NCI-H345 treated with DMSO at 0.1 percent for 48 hours (cell line): ENCODE results near the gene PLEKHF1.
"Not testable (repeated sequence)": the region's sequence is repeated elsewhere in the genome, so short reads cannot be mapped to it uniquely, and the experiment has no call there.

ENCODE experiments used
- DNase-seq: peaks from one replicate; lab custom pipeline; 2025; ENCODE audit not compliant: unreplicated experiment; lab: John Stamatoyannopoulos, UW

PLEKHF1 gene

DNA sequence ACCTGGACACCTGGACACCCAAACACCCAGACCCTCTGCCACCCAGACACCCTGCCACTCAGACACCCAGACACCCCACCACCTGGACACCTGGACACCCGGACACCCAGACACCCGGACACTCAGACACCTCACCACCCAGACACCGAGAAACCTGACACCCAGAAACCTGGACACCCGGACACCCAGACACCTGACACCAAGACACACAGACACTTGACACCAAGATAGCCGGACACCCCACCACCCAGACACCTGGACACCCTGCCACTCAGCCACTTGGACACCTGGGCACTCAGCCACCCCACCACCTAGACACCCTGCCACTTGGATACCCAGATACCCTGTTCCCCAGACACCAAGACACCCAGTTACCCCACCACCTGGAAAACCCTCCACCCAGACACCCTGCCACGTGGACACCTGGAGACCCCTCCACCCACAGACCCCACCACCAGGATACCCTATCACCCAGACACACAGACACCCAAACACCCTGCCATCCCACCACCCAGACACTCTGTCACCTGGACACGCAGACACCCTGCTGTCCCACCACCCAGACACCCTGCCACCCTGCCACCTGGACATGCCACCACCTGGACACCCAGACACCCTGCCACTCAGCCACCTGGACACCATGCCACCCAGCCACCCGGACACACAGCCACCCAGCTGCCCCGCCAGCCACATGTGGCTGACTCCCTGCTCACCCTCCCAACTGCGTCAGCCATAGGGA lies 32.4 kb downstream of the PLEKHF1 start:
- DNase-seq = no peak

- DNase-seq = no peak
These were observed 34.6 kb downstream of the PLEKHF1 start for GRCh38 chr19:29699861-29700260.

DNA sequence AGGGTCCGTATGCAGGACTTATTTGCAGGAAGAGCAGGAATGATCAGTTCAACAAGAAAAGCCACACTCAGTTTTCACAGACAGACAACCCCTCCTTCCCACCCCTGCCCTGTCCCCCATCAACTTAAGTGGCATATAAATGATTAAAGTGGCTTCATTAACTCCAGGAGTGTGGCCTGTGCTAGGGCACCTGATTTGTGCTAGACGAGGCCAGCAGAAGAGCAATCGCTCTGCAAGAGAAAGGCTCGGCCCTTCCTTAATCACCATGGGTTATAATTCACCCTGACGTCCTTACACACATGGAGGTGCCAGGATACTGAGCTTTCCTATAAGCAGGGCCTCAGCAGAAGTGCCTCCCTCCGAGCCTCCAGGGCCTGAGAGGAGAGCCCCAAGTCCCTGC lies 35.2 kb downstream of the PLEKHF1 start:
- DNase-seq = no peak

- no peak for DNase-seq
These were observed 37.1 kb downstream of the PLEKHF1 start for GRCh38 chr19:29702161-29702962.

- no peak for DNase-seq
These were observed 37.7 kb downstream of the PLEKHF1 start for GRCh38 chr19:29702963-29703320.

GRCh38 chr19:29704562-29705558 lies 39.6 kb downstream of the PLEKHF1 start:
- no peak for DNase-seq

GRCh38 chr19:29705706-29706105 lies 40.4 kb downstream of the PLEKHF1 start:
- no peak for DNase-seq

DNA sequence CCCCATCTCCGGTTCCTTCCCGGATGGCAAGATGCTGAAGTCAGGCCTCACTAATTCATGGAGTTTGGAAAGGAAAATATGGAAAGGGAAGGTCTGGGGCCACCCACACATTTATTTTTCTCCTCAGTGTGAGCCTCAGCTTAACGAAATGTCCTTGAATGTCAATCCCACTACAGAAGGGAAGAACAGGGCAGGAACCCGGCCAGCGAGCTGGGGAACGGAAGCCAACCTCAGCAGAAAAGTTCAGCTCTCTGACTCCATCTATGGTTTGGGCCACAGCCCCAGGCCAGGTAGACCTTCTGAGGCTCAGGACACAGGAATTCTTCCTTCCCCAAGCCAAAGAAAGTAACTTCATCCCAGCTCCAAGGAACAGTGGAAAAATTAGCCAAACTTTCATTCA lies 41.4 kb downstream of the PLEKHF1 start:
- no peak for DNase-seq

DNA sequence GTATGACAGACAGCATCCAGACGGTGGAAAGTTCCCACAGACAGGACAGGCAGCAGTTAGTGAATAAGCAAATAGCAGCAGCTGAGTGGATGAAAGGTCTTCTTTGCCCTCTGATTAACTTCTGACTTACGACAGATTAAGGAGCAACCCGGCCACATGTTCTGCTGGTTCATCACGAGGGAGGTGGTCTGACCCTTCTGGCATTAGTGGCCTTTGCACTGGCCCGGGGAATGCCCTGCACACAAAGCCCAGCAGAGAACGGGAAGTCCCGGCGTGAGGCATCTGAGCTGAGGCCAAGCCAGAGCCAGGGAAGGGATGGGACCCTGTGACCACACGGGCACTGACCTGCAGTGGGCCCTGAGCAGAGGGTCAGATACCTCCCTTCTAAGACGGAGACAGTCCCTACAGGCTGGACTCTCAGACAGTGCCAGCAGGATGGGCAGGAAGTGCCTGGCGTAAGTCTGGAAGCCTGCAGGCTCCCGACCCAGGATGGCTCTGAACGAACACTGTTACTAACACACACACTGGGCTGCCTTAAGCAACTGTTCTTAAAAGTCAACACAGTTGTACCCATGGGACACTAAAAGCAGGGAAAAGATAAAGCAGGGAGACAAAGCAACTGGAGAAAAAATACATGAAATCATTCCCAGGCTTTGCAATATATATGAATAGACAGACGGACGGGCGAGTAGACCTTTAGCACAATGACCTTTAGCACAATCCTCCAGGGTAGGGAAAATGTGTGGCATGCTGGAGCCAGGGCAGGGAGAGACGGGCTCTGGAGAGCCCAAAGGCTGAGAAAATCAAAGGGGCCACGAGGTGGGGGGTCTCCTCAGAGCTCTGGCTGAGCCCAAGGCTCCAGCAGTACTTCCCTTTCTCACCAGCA lies 43.5 kb downstream of the PLEKHF1 start:
- no peak for DNase-seq

GRCh38 chr19:29709440-29709798 lies 44.2 kb downstream of the PLEKHF1 start:
- DNase-seq = not testable (repeated sequence)

DNA sequence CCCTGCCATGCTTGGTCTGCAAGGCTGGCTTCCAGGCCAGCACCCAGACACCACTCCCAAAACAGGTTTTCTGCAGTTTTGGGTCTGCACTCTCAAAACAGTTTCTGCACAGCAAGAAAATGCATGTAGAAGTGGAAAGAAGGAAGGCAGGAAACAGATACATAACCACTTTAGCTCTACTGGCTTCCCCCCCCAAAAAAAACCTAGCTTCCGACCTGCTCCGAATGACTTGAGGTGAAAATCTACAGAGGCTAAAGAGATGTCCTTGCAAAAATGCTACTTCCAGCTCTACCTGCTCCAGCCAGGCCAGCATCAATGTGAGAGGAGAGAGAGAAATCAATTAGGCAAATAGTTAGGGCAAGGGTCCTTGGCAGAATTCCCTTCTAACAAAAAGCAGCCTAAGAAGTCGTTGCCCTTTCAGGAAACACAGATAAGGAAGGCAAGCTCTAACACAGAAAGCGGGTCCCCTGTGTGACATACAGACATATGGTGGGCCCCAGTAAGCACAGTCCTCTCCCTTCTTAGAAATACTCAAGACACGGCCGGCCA lies 46.4 kb downstream of the PLEKHF1 start:
- DNase-seq = no peak

DNA sequence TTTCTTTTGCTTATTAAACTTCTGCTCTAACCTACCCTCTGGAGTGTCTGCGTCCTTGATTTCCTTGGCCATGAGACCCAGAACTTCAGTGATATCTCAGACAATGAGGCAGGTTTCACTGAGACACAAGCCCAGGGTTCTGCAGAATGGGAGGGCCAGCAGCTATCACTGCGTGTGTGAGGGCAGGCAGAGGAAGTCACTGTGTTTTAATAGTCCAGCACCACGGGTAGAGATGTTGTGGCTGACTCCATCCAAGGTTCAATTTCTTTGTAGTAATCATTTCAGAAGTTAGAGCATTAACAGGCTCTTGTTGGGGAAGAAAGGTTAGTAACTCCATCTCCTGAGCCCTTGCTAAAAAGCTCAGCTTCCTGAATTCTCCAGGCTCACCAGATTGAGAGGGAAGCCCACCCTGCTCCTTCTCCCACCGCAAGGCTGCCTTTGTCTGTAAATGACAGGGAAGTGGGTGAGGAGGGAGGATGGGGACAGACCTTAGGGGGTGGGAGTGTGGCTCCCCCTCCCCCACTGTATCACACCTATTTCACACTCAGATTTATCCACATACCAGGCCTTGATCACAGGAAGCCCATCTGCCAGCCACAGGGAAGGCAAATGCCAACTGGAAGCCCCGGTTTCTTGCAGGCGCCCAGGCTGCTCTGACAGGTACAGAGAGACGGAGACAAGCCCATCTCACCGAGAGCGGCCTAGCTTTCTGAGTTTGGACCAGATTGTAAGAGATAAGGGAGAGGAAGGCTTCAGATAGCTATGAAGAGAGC lies 47.7 kb downstream of the PLEKHF1 start:
- no peak for DNase-seq

DNA sequence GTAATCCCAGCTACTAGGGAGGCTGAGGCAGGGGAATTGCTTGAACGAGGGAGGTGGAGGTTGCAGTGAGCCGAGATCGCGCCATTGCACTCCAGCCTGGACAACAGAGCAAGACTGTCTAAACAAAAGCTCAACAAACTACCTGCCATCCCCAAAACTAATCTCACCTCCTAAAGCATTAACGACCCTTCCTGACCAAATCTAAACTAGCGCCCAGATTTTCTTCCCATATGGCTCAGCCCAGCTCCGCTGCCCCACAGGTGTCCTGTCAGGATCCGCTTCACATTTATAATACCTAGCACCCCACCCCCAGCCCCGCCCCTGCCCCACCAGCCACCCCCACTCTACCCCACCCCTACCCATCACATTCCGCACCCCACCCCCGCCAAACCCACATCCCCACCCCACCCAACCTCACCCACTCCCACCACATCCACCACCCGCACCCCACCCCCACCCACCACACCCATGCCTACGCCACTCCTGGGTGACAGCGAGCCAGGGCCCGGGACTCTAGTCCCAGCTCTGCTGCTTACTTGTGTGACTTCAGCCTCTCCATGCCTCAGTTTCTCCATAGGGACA lies 49.2 kb downstream of the PLEKHF1 start:
- no peak for DNase-seq

DNA sequence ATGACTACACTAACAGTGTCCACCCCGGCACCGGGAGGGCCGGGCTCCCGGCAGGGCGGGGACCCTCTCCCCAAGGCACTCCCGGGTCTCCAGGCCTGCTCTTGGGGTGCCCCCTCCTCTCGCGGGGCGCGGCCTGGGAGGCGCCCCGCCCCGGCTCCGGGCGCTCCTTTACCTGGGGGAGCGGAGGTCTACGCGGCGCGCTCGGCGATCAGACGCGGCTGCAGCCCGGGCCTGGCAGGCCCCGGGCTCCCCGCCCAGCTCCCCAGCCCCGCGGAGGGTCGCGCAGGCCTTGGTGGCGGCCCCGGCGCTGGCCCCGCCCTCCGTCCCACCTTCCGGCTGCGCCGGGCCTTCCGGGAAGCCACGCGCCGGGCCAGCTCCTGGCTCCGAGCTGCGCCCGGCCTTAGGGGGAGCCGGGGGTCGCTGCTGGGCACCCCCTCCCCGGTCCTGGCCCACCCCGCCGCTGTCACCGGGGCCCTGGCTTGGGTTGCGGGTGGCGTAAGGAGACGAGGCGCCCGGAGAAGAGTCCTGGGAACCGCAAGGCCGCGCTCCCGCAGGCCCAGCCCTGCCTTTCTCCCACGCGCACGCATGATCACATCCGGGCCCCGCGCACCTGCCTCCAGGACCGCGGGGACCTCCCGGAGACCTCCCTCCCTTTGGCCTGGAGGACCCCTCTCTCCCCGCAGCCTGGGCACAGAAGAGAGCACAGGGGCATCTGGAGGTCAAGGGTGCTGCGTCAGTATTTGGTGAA lies 49.9 kb downstream of the PLEKHF1 start, which contains the start of gene C19orf12:
Gene C19orf12 (minus strand): TSS at position 309 of the 748 bp plus-strand sequence. CDS start 6,848 bp downstream, outside the sequence.
- DNase-seq = peak; percentile 62

- DNase-seq = peak; percentile 21
These were observed 50.7 kb downstream of the PLEKHF1 start for GRCh38 chr19:29715701-29716581.

GRCh38 chr19:29717051-29717450 lies 51.8 kb downstream of the PLEKHF1 start:
- DNase-seq = no peak

- no peak for DNase-seq
These were observed 58.9 kb downstream of the PLEKHF1 start for GRCh38 chr19:29724102-29724641.
